DND-41 (cell line): ENCODE data around the gene ACAP2.

Experiments
- ATAC-seq: fragments of 200-7000 bp; cut with Tn5 transposase; 3 replicates; pipeline ENCODE4 v1.9.1; 2021; ENCODE audit warnings: low read depth; ENCODE audit not compliant: insufficient read depth
- DNase-seq: peaks from one replicate; pipeline ENCODE4 v3.0.0-alpha.2; 2020
- H2AFZ ChIP-seq: 2 replicates; pipeline ENCODE4 v1.6.0; 2012; ENCODE audit warnings: low read depth, low read length
- H3K27ac ChIP-seq: 2 replicates; pipeline ENCODE4 v1.5.1; 2012; ENCODE audit warnings: low read length, inconsistent platforms
- H3K27me3 ChIP-seq: fragments of 200-600 bp; sonication (generic); 2 replicates; pipeline ENCODE4 v1.6.0; 2012; ENCODE audit warnings: low read length, mild to moderate bottlenecking, inconsistent platforms; ENCODE audit not compliant: insufficient read depth, poor library complexity
- H3K36me3 ChIP-seq: 2 replicates; pipeline ENCODE4 v1.5.1; 2012; ENCODE audit warnings: low read length, inconsistent platforms; ENCODE audit not compliant: insufficient read depth
- H3K4me1 ChIP-seq: 2 replicates; pipeline ENCODE4 v1.5.1; 2012; ENCODE audit warnings: mild to moderate bottlenecking, low read length; ENCODE audit not compliant: insufficient read depth
- H3K4me2 ChIP-seq: 2 replicates; pipeline ENCODE4 v1.6.0; 2012; ENCODE audit warnings: mild to moderate bottlenecking, moderate library complexity, low read length, inconsistent platforms; ENCODE audit not compliant: insufficient read depth
- H3K4me3 ChIP-seq, 2 experiments: fragments of 200-600 bp in 1 of 2; shearing (Covaris generic) in 1 of 2; 2 replicates each; pipeline ENCODE4 v1.5.1; 2012 to 2016; ENCODE audit warnings: inconsistent platforms in 2 of 2, low read length in 2 of 2, mild to moderate bottlenecking in 2 of 2, low read depth in 1 of 2, moderate library complexity in 1 of 2
- H3K79me2 ChIP-seq: 2 replicates; pipeline ENCODE4 v1.6.0; 2012; ENCODE audit warnings: low read length, inconsistent platforms; ENCODE audit not compliant: insufficient read depth
- H3K9ac ChIP-seq: 2 replicates; pipeline ENCODE4 v1.6.0; 2012; ENCODE audit warnings: low read depth, mild to moderate bottlenecking, inconsistent platforms, low read length, moderate library complexity
- H3K9me3 ChIP-seq: 2 replicates; pipeline ENCODE4 v1.5.1; 2012; ENCODE audit warnings: low read length, moderate library complexity, mild to moderate bottlenecking, inconsistent platforms; ENCODE audit not compliant: insufficient read depth, severe bottlenecking
- H4K20me1 ChIP-seq: 2 replicates; pipeline ENCODE4 v1.6.0; 2012; ENCODE audit warnings: low read length; ENCODE audit not compliant: insufficient read depth
- EZH2 ChIP-seq: IDR thresholded peaks from 3 replicates; pipeline ENCODE4 v1.6.1; 2012; ENCODE audit warnings: borderline replicate concordance, low read depth, mild to moderate bottlenecking, moderate library complexity, low read length, inconsistent platforms; ENCODE audit not compliant: severe bottlenecking
- TF ChIP-seq, protein P1 (sequence below): IDR thresholded peaks from 2 replicates; pipeline ENCODE4 v1.5.1; 2012; ENCODE audit warnings: borderline replicate concordance, low read length, moderate library complexity, mild to moderate bottlenecking; ENCODE audit not compliant: poor library complexity, severe bottlenecking; ENCODE audit errors: extremely low read depth

ACAP2 gene

DNA sequence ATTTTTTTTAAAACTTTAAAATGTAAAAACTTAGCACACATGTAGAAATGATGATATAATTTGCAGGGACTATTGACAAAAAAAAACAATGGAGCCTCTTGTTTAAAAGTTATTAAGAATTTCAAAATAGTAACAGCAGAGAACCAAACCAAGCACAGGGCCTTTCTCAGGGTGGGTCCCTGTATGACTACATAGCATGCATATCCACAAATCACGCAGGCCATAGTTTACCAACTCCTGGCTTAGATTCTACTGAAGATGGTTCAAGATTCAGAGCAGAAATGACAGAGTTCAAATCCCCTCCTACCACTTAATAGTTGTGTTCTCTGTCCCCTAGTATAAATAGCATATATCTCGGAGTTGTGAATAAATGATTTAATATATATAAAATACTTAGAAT, 19.0 kb downstream of the ACAP2 start:
- TF ChIP-seq EZH2 = no peak
- TF ChIP-seq, protein P1, sequence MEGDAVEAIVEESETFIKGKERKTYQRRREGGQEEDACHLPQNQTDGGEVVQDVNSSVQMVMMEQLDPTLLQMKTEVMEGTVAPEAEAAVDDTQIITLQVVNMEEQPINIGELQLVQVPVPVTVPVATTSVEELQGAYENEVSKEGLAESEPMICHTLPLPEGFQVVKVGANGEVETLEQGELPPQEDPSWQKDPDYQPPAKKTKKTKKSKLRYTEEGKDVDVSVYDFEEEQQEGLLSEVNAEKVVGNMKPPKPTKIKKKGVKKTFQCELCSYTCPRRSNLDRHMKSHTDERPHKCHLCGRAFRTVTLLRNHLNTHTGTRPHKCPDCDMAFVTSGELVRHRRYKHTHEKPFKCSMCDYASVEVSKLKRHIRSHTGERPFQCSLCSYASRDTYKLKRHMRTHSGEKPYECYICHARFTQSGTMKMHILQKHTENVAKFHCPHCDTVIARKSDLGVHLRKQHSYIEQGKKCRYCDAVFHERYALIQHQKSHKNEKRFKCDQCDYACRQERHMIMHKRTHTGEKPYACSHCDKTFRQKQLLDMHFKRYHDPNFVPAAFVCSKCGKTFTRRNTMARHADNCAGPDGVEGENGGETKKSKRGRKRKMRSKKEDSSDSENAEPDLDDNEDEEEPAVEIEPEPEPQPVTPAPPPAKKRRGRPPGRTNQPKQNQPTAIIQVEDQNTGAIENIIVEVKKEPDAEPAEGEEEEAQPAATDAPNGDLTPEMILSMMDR = no peak
- peaks cover 86% of the 10 kb centered on the region for H3K79me2 ChIP-seq
- H4K20me1 ChIP-seq = peaks cover 37% of the 10 kb centered on the region
- H3K27ac ChIP-seq = no peak overlapping the region
- DNase-seq (no peak), ATAC-seq (no peak)
- no peaks in the 10 kb centered on the region for H3K9me3 ChIP-seq
- H3K4me2 ChIP-seq = no peak overlapping the region
- H3K4me3 ChIP-seq = no peak overlapping the region
- H3K4me1 ChIP-seq = no peaks in the 10 kb centered on the region
- no peak overlapping the region for H2AFZ ChIP-seq
- H3K36me3 ChIP-seq = no peaks in the 10 kb centered on the region
- no peak overlapping the region for H3K9ac ChIP-seq
- no peaks in the 10 kb centered on the region for H3K27me3 ChIP-seq

DNA sequence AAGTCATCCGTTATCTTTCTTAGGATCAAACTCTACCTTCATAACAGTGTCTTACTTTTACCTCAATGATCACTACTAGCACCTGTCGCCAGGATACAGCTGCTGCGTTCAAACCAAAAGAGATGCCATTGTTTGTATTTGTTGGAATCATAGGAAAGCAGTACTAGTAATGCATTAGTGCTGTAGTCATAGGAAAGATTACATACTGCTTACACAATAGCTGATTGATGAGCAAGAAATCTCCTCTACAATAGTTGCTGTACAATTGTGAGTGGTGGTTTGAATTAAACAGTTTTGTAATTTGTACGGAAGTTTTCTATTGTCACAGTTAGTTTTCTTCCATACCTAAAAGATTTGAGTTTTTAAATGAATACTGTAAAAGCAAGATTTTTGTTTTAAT, 21.4 kb downstream of the ACAP2 start:
- H3K36me3 ChIP-seq = no peaks in the 10 kb centered on the region
- no peak overlapping the region for H2AFZ ChIP-seq
- no peak overlapping the region for H3K27ac ChIP-seq
- DNase-seq = no peak
- peaks cover 31% of the 10 kb centered on the region for H4K20me1 ChIP-seq
- no peaks in the 10 kb centered on the region for H3K27me3 ChIP-seq
- no peak for ATAC-seq
- TF ChIP-seq, protein P1 = no peak
- no peak for TF ChIP-seq EZH2
- H3K4me1 ChIP-seq = no peaks in the 10 kb centered on the region
- H3K9ac ChIP-seq = no peak overlapping the region
- no peaks in the 10 kb centered on the region for H3K9me3 ChIP-seq
- peaks cover 87% of the 10 kb centered on the region for H3K79me2 ChIP-seq
- H3K4me2 ChIP-seq = no peak overlapping the region
- H3K4me3 ChIP-seq = no peak overlapping the region

DNA sequence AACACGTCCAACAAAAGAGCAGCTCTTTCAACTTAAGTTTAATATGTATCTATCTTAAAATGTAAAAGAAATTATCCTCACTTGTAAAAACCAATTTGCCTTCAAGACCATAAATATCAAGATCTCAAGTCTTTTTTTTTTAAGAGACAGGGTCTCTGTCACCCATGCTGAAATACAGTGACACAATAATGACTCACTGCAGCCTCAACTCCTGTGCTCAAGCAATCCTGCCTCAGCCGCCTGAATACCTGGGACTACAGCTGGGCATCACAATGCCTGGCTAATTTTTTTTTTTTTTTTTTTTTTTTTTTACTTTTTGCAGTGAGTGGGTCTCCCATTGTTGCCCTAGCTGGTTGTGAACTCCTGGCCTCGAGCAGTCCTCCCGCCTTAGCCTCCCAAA, 26.0 kb downstream of the ACAP2 start:
- Histone ChIP-seq H3K4me1 (no peaks in the 10 kb centered on the region), H2AFZ (no peak overlapping the region), H3K4me2 (no peak overlapping the region), H3K4me3 (no peak overlapping the region), H3K27ac (no peak overlapping the region), H4K20me1 (peaks cover 30% of the 10 kb centered on the region; the same call in 1 of the 2 replicates), H3K36me3 (peaks cover under 1% of the 10 kb centered on the region; the same call in 1 of the 2 replicates), H3K9ac (no peak overlapping the region), H3K79me2 (peaks cover 85% of the 10 kb centered on the region), H3K27me3 (no peaks in the 10 kb centered on the region), H3K9me3 (no peaks in the 10 kb centered on the region)
- DNase-seq = no peak
- no peak for TF ChIP-seq EZH2
- TF ChIP-seq, protein P1 = no peak
- no peak for ATAC-seq

DNA sequence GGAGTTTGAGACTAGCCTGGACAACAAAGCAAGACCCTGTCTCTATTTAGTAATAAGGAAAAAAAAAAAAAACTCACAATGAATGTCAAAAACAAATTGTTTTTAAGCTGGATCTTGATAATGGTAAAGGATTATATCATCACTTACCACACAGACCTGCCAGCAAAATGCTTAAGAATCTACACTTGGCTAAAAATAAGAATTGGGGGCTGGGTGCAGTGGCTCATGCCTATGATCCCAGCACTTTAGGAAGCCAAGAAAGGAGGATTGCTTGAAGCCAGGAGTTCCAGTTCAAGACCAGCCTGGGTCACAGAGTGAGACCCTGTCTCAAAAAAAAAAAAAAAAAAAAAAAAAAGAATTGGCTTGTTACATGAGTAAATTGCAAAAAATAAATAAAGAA, 31.0 kb downstream of the ACAP2 start:
- no peak overlapping the region for H3K4me3 ChIP-seq
- H3K36me3 ChIP-seq = peaks cover 15% of the 10 kb centered on the region; the same call in 1 of the 2 replicates
- DNase-seq (no peak), ATAC-seq (no peak)
- H2AFZ ChIP-seq = no peak overlapping the region
- no peak overlapping the region for H3K27ac ChIP-seq
- TF ChIP-seq EZH2 = no peak
- TF ChIP-seq, protein P1 = no peak
- peaks cover 12% of the 10 kb centered on the region; the same call in 1 of the 2 replicates for H4K20me1 ChIP-seq
- no peak overlapping the region for H3K9ac ChIP-seq
- no peaks in the 10 kb centered on the region for H3K4me1 ChIP-seq
- peaks cover 8% of the 10 kb centered on the region for H3K9me3 ChIP-seq
- H3K27me3 ChIP-seq = no peaks in the 10 kb centered on the region
- peaks cover 82% of the 10 kb centered on the region for H3K79me2 ChIP-seq
- H3K4me2 ChIP-seq = no peak overlapping the region
